Stimulated activated CD8-positive, alpha-beta memory T cell treated with anti-CD3 and anti-CD28 coated beads, Interleukin-2, amount 100 ng/mL, for 48 hours (primary cell): ENCODE measurements around the gene CUL9.

ENCODE experiments used
- DNase-seq, 2 donors: peaks; one replicate each; pipeline ENCODE4 v3.0.0-alpha.2; 2020; ENCODE audit warnings: low read depth in 2 of 2

The CUL9 gene

GRCh38 chr6:43229803-43230620 is 48.0 kb downstream of the CUL9 start:
- DNase-seq, result no peak

DNA sequence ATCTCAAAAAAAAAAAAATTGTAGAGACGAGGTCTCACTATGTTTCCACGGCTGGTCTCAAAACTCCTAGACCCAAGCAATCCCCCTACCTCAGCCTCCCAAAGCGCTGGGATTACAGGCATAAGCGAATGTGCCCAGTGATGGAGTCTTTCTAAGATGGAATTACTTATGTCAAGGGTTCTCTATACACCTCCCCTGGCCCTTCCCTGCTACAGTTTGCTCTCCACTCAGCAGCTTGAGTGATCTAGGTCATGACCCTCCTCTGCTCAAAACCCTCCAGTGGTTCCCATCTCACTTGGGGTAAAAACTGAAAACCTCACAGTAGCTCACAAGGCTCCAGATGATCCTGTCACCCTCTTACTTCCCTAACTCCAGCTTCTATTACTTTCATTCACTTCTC is 49.1 kb downstream of the CUL9 start:
- no peak for DNase-seq

- DNase-seq, result no peak
These were observed 49.9 kb downstream of the CUL9 start for GRCh38 chr6:43231735-43232450.

- DNase-seq, result no peak
These were observed 53.8 kb downstream of the CUL9 start for GRCh38 chr6:43235841-43236240.

DNA sequence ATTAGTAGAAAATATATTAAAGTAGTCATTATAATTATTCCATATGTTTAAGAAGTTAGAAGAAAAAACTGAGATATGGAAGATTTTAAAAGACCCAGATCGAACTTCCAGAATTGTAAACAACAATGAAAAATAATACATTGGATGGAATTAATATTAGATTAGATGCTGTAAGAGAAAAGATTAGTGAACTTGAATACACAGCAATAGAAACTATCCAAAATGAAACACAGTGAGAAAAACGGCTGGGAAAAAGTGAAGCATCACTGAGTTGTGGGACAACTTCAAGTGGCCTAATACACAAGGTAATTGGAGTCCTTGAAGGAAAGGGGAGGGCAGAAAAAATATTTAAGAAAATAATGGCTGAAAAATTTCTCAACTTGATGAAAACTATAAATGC is 57.1 kb downstream of the CUL9 start:
- DNase-seq, result no peak

GRCh38 chr6:43240950-43241349 is 59.0 kb downstream of the CUL9 start:
- no peak for DNase-seq

GRCh38 chr6:43241446-43241845 is 59.5 kb downstream of the CUL9 start:
- no peak for DNase-seq

GRCh38 chr6:43242908-43243663 is 61.1 kb downstream of the CUL9 start, which contains the start of gene TTBK1:
TTBK1 (plus strand) TSS chr6:43243481; CDS start chr6:43246661, 3,180 bp downstream.
- DNase-seq, result no peak

DNA sequence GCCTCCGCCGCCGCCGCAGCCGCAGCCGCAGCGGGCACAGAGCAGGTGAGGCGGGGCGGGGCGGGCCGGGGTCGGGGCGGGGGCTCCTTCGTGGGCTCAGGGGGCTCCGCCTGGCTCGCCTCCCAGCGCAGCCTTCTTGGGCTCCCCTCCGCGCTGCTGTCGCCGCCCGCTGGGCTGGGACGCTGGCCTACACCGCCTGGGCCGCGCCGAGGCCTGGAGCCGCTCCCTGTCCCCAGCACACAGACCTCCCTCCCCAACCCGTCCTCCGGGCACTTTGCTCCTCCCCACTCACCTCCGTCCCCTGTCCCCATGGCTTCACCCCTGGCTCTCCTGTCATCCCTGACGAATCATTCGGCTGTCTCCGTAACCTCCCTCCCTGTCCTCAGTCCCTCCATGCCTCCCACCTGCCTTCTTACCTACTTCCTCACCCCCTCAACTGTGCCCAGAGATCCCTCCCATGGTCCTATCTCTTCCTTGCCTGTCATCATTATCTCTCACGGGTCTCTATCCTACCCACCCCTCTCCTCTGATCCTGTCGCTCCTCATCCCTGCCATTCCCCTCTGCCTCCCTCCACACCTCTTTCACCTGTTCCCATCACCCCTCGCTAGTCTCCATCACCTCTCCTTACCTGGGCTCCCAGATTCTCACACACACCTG is 61.8 kb downstream of the CUL9 start:
- no peak for DNase-seq

DNA sequence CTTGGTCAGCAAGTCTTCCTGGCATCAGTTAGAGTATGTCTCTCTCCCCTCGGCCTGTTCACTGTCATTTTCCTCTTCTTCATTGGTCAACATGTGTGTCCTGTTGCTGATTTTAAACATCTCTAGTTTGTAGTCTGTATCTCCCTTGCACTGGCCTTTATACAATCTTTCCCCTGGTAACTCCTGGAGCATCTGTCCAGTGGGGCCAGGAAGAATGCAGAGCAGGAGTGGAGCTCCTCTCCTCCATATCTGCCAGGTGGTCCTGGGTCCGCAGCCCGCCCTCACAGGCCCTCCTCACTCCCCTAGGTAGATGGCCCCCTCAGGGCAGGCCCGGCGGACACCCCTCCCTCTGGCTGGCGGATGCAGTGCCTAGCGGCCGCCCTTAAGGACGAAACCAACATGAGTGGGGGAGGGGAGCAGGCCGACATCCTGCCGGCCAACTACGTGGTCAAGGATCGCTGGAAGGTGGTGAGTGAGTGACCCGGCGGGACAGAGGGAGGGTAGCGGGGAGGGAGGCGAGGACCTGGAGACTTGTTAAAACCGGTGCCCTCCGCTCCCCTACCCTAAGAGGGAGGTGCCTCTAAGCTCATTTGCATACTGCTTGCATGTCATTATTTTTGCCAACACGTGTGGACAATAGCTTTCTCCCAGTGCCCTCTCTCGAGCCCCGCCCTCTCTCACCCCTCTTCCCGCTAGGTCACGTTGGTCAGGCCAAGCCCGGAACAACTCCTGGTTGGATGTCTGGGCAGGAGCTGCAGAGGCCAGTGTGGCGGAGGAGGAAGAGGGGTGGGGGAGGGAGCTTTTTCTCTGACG is 64.5 kb downstream of the CUL9 start:
- no peak for DNase-seq

GRCh38 chr6:43247114-43247999 is 65.4 kb downstream of the CUL9 start:
- peak; percentile 69 to 73 for DNase-seq

GRCh38 chr6:43248101-43248500 is 66.1 kb downstream of the CUL9 start:
- no peak for DNase-seq

GRCh38 chr6:43248791-43249190 is 66.8 kb downstream of the CUL9 start:
- no peak for DNase-seq

DNA sequence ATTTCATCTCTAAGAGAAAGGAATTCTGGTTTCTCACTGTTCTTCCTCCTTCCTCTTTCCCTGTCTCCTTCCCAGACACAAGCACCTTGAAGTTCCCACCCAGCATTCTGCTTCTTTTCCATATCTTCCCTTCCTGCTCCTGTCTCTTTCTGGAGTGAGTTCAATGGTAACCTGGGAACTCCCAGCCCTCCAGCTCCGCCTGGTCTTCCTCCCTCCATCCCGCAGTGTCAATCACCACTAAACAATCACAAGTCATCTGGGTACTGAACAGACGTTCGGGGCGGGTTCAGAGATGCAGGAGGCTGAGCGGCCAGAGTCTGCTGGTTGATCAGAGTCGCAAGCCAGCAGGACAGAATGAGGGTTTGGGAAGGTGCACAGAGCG is 69.0 kb downstream of the CUL9 start:
- no peak for DNase-seq

DNA sequence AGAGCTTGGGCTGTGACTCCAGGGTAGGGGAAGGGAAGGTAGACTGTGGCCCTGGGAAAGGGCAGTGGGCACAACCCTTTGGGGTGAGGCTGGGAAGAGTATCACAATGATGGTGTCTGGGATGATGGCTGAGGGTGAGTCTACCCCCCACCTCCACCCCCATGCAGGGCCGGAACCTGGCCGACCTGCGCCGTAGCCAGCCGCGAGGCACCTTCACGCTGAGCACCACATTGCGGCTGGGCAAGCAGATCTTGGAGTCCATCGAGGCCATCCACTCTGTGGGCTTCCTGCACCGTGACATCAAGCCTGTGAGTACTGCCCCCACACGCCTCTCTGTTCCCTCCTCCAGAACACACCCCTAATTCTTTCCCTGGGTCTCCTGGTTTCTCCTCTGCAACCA is 71.4 kb downstream of the CUL9 start:
- DNase-seq, result no peak

DNA sequence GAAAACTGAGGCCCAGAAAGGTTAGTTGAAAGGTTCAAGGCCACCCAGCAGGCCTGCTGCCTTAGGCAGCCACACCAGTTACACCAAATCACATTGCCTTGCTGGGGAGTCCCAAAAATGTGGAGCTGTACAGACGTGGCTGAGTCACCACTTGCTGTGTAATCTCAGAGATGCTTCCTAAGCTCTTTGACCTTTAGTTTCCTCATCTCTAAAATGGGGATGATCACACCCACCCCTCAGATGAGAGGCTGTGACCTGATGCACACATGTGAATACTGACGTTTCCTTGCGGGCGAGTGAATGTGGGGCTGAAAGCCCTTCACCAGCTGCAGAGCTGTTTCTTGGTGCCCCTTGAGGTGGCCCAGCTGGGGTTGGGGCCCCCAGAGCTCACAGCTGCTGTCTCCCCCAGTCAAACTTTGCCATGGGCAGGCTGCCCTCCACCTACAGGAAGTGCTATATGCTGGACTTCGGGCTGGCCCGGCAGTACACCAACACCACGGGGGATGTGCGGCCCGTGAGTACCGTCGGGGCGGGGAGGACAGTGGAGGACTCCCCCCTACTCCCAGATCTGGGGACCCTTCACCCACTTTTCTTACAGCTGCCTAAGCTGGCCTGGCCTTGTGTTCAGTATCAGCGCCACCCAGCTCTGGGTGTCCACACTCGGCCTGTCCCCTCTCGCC is 72.3 kb downstream of the CUL9 start:
- DNase-seq, result no peak

GRCh38 chr6:43254846-43255245 is 72.8 kb downstream of the CUL9 start:
- no peak for DNase-seq

- no peak for DNase-seq
These were observed 73.5 kb downstream of the CUL9 start for GRCh38 chr6:43255408-43256054.
